GM12878 (cell line): Measurements from ENCODE around the gene PITPNB. TPM values are rescaled to one million over a fixed set of nuclear protein-coding genes. Genes with fewer than 3 reads are reported as not detected.

Source experiments
- ATAC-seq: fragments of 200-7000 bp; cut with Tn5 transposase; 3 replicates; pipeline ENCODE4 v1.9.1; 2020; ENCODE audit warnings: mild to moderate bottlenecking, moderate library complexity
- BruUV-seq: library from RNA; stranded (reverse); fragments of 400-500 nt; replicated peaks from 2 replicates; lab custom pipeline; 2021; lab: Mats Ljungman, UMichigan
- CTCF ChIA-PET: fragments of 300-600 bp; sonication (Branson Sonifier 250); formaldehyde crosslinking; extraction: SDS; loops from one replicate; lab custom pipeline; 2021; ENCODE audit warnings: inconsistent platforms; lab: Yijun Ruan, JAX
- POLR2A ChIA-PET: fragments of 350-600 bp; formaldehyde crosslinking; extraction: SDS; loops from one replicate; lab custom pipeline; 2021; ENCODE audit warnings: inconsistent platforms; lab: Charles Lee
- RAD21 ChIA-PET: fragments of 300-600 bp; sonication (Branson Sonifier 250); formaldehyde crosslinking; loops from one replicate; lab custom pipeline; 2023; ENCODE audit warnings: antibody characterized with exemption; ENCODE audit not compliant: unreplicated experiment; lab: Charles Lee
- SMC1A ChIA-PET: fragments of 300-600 bp; sonication (Branson Sonifier 250); formaldehyde crosslinking; loops from one replicate; lab custom pipeline; 2023; ENCODE audit not compliant: unreplicated experiment, uncharacterized antibody; lab: Charles Lee
- DNase-seq: peaks from one replicate; pipeline ENCODE4 v3.0.0-alpha.2; 2011; ENCODE audit warnings: low read depth, low spot score
- FAIRE-seq: peaks from 3 replicates; lab custom pipeline; 2011; peaks lifted over from hg19 to GRCh38; lab: Jason Lieb, UNC
- H2AFZ ChIP-seq: 2 replicates; pipeline ENCODE4 v1.6.0; 2011; ENCODE audit warnings: low read depth, low read length, control low read depth; ENCODE audit not compliant: control insufficient read depth
- H3K27ac ChIP-seq: 2 replicates; pipeline ENCODE4 v1.5.1; 2011; ENCODE audit warnings: control low read depth; ENCODE audit not compliant: control insufficient read depth, insufficient read depth
- H3K27me3 ChIP-seq, 2 experiments: replicated peaks in 1 of 2; 2 replicates each; pipeline versions ENCODE4 v1.6.0 to v1.6.1; 2011; ENCODE audit warnings: low read length in 1 of 2; ENCODE audit not compliant: control insufficient read depth in 2 of 2, insufficient read depth in 2 of 2
- H3K36me3 ChIP-seq, 2 experiments: 2 replicates each; pipeline ENCODE4 v1.5.1; 2011; ENCODE audit warnings: low read length in 1 of 2; ENCODE audit not compliant: control insufficient read depth in 2 of 2, insufficient read depth in 2 of 2
- H3K4me1 ChIP-seq: 2 replicates; pipeline ENCODE4 v1.6.1; 2011; ENCODE audit warnings: mild to moderate bottlenecking, low read length, moderate library complexity, mixed read lengths; ENCODE audit not compliant: control insufficient read depth, insufficient read depth
- H3K4me2 ChIP-seq: 2 replicates; pipeline ENCODE4 v1.6.0; 2011; ENCODE audit warnings: control low read depth; ENCODE audit not compliant: control insufficient read depth, insufficient read depth
- H3K4me3 ChIP-seq: fragments of 200-600 bp; sonication (generic); 2 replicates; pipeline ENCODE4 v1.5.1; 2016
- H3K79me2 ChIP-seq: 2 replicates; pipeline ENCODE4 v1.6.0; 2011; ENCODE audit warnings: low read length; ENCODE audit not compliant: control insufficient read depth, insufficient read depth
- H3K9ac ChIP-seq: 2 replicates; pipeline ENCODE4 v1.8.0; 2011; ENCODE audit warnings: low read length, control low read depth, mixed read lengths; ENCODE audit not compliant: control insufficient read depth, insufficient read depth
- H3K9me3 ChIP-seq: replicated peaks from 3 replicates; pipeline ENCODE4 v1.5.1; 2011; ENCODE audit warnings: mild to moderate bottlenecking, low read length; ENCODE audit not compliant: control insufficient read depth, insufficient read depth
- H4K20me1 ChIP-seq: 2 replicates; pipeline ENCODE4 v1.6.0; 2011; ENCODE audit not compliant: control insufficient read depth, insufficient read depth
- BMI1 ChIP-seq: fragments of 450-650 bp; IDR thresholded peaks from 2 replicates; pipeline ENCODE4 v1.6.1; 2016; ENCODE audit warnings: mild to moderate bottlenecking, moderate library complexity, borderline replicate concordance
- CBFB ChIP-seq: IDR thresholded peaks from 2 replicates; pipeline ENCODE4 v1.6.1; 2016; ENCODE audit warnings: antibody characterized with exemption, low read depth
- CHD4 ChIP-seq: fragments of 200-600 bp; sonication (generic); IDR thresholded peaks from 2 replicates; pipeline ENCODE4 v1.6.1; 2016; ENCODE audit warnings: mild to moderate bottlenecking
- DPF2 ChIP-seq: fragments of 450-650 bp; IDR thresholded peaks from 2 replicates; pipeline ENCODE4 v1.6.1; 2017; ENCODE audit warnings: mild to moderate bottlenecking
- FOXK2 ChIP-seq: fragments of 450-650 bp; IDR thresholded peaks from 2 replicates; pipeline ENCODE4 v1.6.1; 2017; ENCODE audit warnings: mild to moderate bottlenecking, moderate library complexity
- HCFC1 ChIP-seq: fragments of 150-350 bp; IDR thresholded peaks from 2 replicates; pipeline ENCODE4 v1.6.1; 2014; ENCODE audit warnings: low read length
- MYC ChIP-seq: IDR thresholded peaks from 2 replicates; pipeline ENCODE4 v1.6.1; 2011; ENCODE audit warnings: mild to moderate bottlenecking, low read length, moderate library complexity, inconsistent platforms; ENCODE audit not compliant: insufficient read depth, insufficient replicate concordance, insufficient read length, severe bottlenecking
- NFXL1 ChIP-seq: fragments of 450-650 bp; IDR thresholded peaks from 2 replicates; pipeline ENCODE4 v1.6.1; 2017; ENCODE audit warnings: antibody characterized with exemption, mild to moderate bottlenecking, borderline replicate concordance
- TAF1 ChIP-seq: IDR thresholded peaks from 2 replicates; pipeline ENCODE4 v1.6.1; 2011; ENCODE audit warnings: mild to moderate bottlenecking, low read depth, low read length, borderline replicate concordance
- TARDBP ChIP-seq: IDR thresholded peaks from 2 replicates; pipeline ENCODE4 v1.6.1; 2016; ENCODE audit warnings: borderline replicate concordance
- USF1 ChIP-seq: IDR thresholded peaks from 2 replicates; pipeline ENCODE4 v1.6.1; 2011; ENCODE audit warnings: borderline replicate concordance, low read depth, mild to moderate bottlenecking, moderate library complexity, mixed read lengths, low read length; ENCODE audit not compliant: insufficient read depth; ENCODE audit errors: extremely low read length
- WRNIP1 ChIP-seq: IDR thresholded peaks from 2 replicates; pipeline ENCODE4 v1.6.1; 2011; ENCODE audit warnings: low read depth, low read length, improper control_type of control experiment, borderline replicate concordance
- ZNF622 ChIP-seq: fragments of 450-650 bp; IDR thresholded peaks from 2 replicates; pipeline ENCODE4 v1.6.1; 2017; ENCODE audit warnings: mild to moderate bottlenecking, inconsistent platforms
- WGBS: methylation state at CpG from one replicate; pipeline ENCODE4 v1.1.6; 2016; ENCODE audit warnings: low lambda C conversion rate; ENCODE audit not compliant: insufficient replicate concordance, insufficient coverage; ENCODE audit errors: missing lambda C conversion rate; 5-methylcytosine and 5-hydroxymethylcytosine counted together
- in situ Hi-C: fragments of 300-500 bp; cut with MboI; formaldehyde crosslinking; loops from 9 replicates; pipeline ENCODE4 v1.14.3; 2018; ENCODE audit warnings: mixed read lengths
- intact Hi-C: fragments of 100-400 bp; cut with micrococcal nuclease; formaldehyde crosslinking; loops from one replicate; pipeline ENCODE4 v1.14.2; 2022; ENCODE audit not compliant: unreplicated experiment
- polyA plus RNA-seq, 11 experiments: library from polyadenylated mRNA; depleted of rRNA in 4 of 11; unstranded in 6 of 11; stranded (reverse) in 5 of 11; fragments of >200 nt; fragmentation: Nextera tagmentation in 4 of 11; fragmentation: Illumina TruSeq in 1 of 11; extraction: Ambion mirVana in 4 of 11; extraction: Trizol in 1 of 11; gene quantifications; 1 replicate in 1 of 11; 2 replicates in 10 of 11; pipeline versions ENCODE4 v1.2.1 to v1.2.3, GENCODE V29; 2011 to 2016; ENCODE audit warnings: inconsistent platforms in 2 of 11, missing spikeins in 2 of 11, low read depth in 1 of 11
- total RNA-seq, 4 experiments: library from RNA; depleted of rRNA in 3 of 4; stranded (reverse); fragments of >200 nt in 3 of 4; fragmentation: Illumina TruSeq in 1 of 4; extraction: Trizol in 1 of 4; gene quantifications; 2 replicates each; pipeline versions ENCODE4 v1.2.1 to v1.2.3, GENCODE V29; 2013 to 2021
- TF ChIP-seq, protein P1 (sequence below): fragments of 450-650 bp; IDR thresholded peaks from 2 replicates; pipeline ENCODE4 v1.6.1; 2017; ENCODE audit warnings: mild to moderate bottlenecking, low read depth, inconsistent platforms; ENCODE audit not compliant: poor library complexity, severe bottlenecking

PITPNB gene
- total and polyA plus RNA-seq, 10 of the 15 experiments (the other 5 are each of a cell fraction or from before 2014, with no cell fraction given) = 19.7 to 116 (median 64.9) TPM

- ChIA-PET CTCF (no interaction called here), SMC1A (interaction anchor here (0.6 kb wide), 2 partner anchors 19 to 731 kb away, joined by 3 to 4 read pairs; no protein-coding TSS in a partner anchor)
- H2AFZ ChIP-seq = no peak overlapping the region
- FAIRE-seq (no peak), ATAC-seq (no peak)
- H3K4me1 ChIP-seq = no peaks in the 10 kb centered on the region
- H3K36me3 ChIP-seq = peaks cover 26 to 29% of the 10 kb centered on the region in 2 experiments
- 100% methylated on average over 6 of the region's 6 CpGs for WGBS
- TF ChIP-seq NFXL1 = no peak
- no peak for TF ChIP-seq FOXK2
- no peak for TF ChIP-seq HCFC1
- no peak for TF ChIP-seq CBFB
- no peak for TF ChIP-seq DPF2
- TF ChIP-seq, all 136 proteins: peak for 0
- BruUV-seq = no TSS peak
- ChIA-PET RAD21 (no interaction called here), POLR2A (no interaction called here)
- Histone ChIP-seq H3K9ac (no peak overlapping the region), H3K79me2 (no peaks in the 10 kb centered on the region), H3K27ac (no peak overlapping the region), H3K4me3 (no peak overlapping the region), H3K9me3 (no peaks in the 10 kb centered on the region), H4K20me1 (peaks cover 2% of the 10 kb centered on the region), H3K4me2 (no peak overlapping the region), H3K27me3 (no peaks in the 10 kb centered on the region)
- in situ Hi-C loops = no loop called here
- intact Hi-C loops = no loop called here
- no peak for DNase-seq
These were observed 61.6 kb downstream of the PITPNB start for GRCh38 chr22:27857443-27857842.

GRCh38 chr22:27856386-27856785 is 62.7 kb downstream of the PITPNB start:
- Histone ChIP-seq H3K4me3 (no peak overlapping the region), H3K9me3 (no peaks in the 10 kb centered on the region), H3K27ac (no peak overlapping the region), H3K4me2 (no peak overlapping the region), H3K4me1 (no peaks in the 10 kb centered on the region), H2AFZ (no peak overlapping the region), H3K79me2 (no peaks in the 10 kb centered on the region), H3K27me3 (no peaks in the 10 kb centered on the region), H3K36me3 (peaks cover 25 to 35% of the 10 kb centered on the region in 2 experiments), H4K20me1 (peaks cover 2% of the 10 kb centered on the region), H3K9ac (no peak overlapping the region)
- ChIA-PET CTCF (no interaction called here), RAD21 (no interaction called here), SMC1A (no interaction called here), POLR2A (no interaction called here)
- in situ Hi-C loops = no loop called here
- no peak for ATAC-seq
- WGBS = 100% methylated on average over 4 of the region's 4 CpGs
- BruUV-seq = no TSS peak
- intact Hi-C loops = no loop called here
- no peak for FAIRE-seq
- no peak for DNase-seq
- TF ChIP-seq TARDBP (no peak), MYC (no peak), TAF1 (no peak), CHD4 (no peak), USF1 (no peak), BMI1 (no peak), ZNF622 (no peak), WRNIP1 (no peak)
- TF ChIP-seq, protein P1, sequence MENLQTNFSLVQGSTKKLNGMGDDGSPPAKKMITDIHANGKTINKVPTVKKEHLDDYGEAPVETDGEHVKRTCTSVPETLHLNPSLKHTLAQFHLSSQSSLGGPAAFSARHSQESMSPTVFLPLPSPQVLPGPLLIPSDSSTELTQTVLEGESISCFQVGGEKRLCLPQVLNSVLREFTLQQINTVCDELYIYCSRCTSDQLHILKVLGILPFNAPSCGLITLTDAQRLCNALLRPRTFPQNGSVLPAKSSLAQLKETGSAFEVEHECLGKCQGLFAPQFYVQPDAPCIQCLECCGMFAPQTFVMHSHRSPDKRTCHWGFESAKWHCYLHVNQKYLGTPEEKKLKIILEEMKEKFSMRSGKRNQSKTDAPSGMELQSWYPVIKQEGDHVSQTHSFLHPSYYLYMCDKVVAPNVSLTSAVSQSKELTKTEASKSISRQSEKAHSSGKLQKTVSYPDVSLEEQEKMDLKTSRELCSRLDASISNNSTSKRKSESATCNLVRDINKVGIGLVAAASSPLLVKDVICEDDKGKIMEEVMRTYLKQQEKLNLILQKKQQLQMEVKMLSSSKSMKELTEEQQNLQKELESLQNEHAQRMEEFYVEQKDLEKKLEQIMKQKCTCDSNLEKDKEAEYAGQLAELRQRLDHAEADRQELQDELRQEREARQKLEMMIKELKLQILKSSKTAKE = no peak
